ENCODE results near the gene AP2S1. TPM values are rescaled to one million over a fixed set of nuclear protein-coding genes. Genes with fewer than 3 reads are reported as not detected.
"Not testable (repeated sequence)": the region's sequence is repeated elsewhere in the genome, so short reads cannot be mapped to it uniquely, and the experiment has no call there.

AP2S1 gene
- total and polyA plus RNA-seq, 3 experiments from 2014 or later, result 74.3 to 121 (median 121) TPM

- no peak for DNase-seq
- Histone ChIP-seq H3K27ac (ENCODE audit: low read depth, low read length) (no peak overlapping the region), H3K36me3 (ENCODE audit: insufficient read depth, low read length) (no peaks in the 10 kb centered on the region), H3K4me3 (ENCODE audit: low read length) (no peak overlapping the region), H3K4me1 (ENCODE audit: insufficient read depth, low read length) (peaks cover 6% of the 10 kb centered on the region), H3K27me3 (ENCODE audit: insufficient read depth, low read length, poor library complexity, severe bottlenecking) (no peaks in the 10 kb centered on the region), H3K9me3 (ENCODE audit: low read length) (no peaks in the 10 kb centered on the region)
- Mint-ChIP-seq H3K27ac (peak overlapping the region in 1 of 8 donors; percentile 1), H3K4me1 (peaks cover 42 to 75% (median 66%) of the 10 kb centered on the region in 3 donors), H3K9me3 (no peaks in the 10 kb centered on the region), H3K4me3 (no peak overlapping the region), H3K36me3 (peaks cover 0 to 8% (median 0%) of the 10 kb centered on the region in 3 donors), H3K27me3 (no peaks in the 10 kb centered on the region)
- ChIA-PET CTCF (no interaction called here), POLR2A (no interaction called here)
Measured at GRCh38 chr19:46887240-46887782, 36.7 kb upstream of the AP2S1 start.

GRCh38 chr19:46886546-46887239 lies 36.0 kb upstream of the AP2S1 start:
- Histone ChIP-seq H3K27me3 (ENCODE audit: insufficient read depth, low read length, poor library complexity, severe bottlenecking) (no peaks in the 10 kb centered on the region), H3K27ac (ENCODE audit: low read depth, low read length) (no peak overlapping the region), H3K4me3 (ENCODE audit: low read length) (no peak overlapping the region), H3K4me1 (ENCODE audit: insufficient read depth, low read length) (peaks cover 6% of the 10 kb centered on the region), H3K36me3 (ENCODE audit: insufficient read depth, low read length) (no peaks in the 10 kb centered on the region), H3K9me3 (ENCODE audit: low read length) (no peaks in the 10 kb centered on the region)
- Mint-ChIP-seq H3K27ac (peak overlapping the region in 2 of 8 donors; percentile 56 to 57), H3K36me3 (peaks cover 0 to 8% (median 0%) of the 10 kb centered on the region in 3 donors), H3K4me1 (peaks cover 41 to 76% (median 68%) of the 10 kb centered on the region in 3 donors), H3K9me3 (no peaks in the 10 kb centered on the region), H3K4me3 (peak overlapping the region in 1 of 7 donors; percentile 6), H3K27me3 (peaks cover 0 to 2% of the 10 kb centered on the region in 2 donors)
- ChIA-PET POLR2A (no interaction called here), CTCF (interaction anchor here (1.1 kb wide), 1 partner anchor 104 kb away, joined by 3 read pairs; no protein-coding TSS in a partner anchor)
- no peak for DNase-seq

GRCh38 chr19:46885411-46885810 lies 34.8 kb upstream of the AP2S1 start:
- Mint-ChIP-seq H3K9me3 (no peaks in the 10 kb centered on the region), H3K27me3 (peaks cover 0 to 2% of the 10 kb centered on the region in 2 donors), H3K4me1 (peaks cover 36 to 73% (median 65%) of the 10 kb centered on the region in 3 donors), H3K36me3 (peaks cover 0 to 8% (median 0%) of the 10 kb centered on the region in 3 donors), H3K27ac (peak overlapping the region in 2 of 8 donors; percentile 2 to 43), H3K4me3 (no peak overlapping the region)
- Histone ChIP-seq H3K36me3 (ENCODE audit: insufficient read depth, low read length) (no peaks in the 10 kb centered on the region), H3K27ac (ENCODE audit: low read depth, low read length) (no peak overlapping the region), H3K27me3 (ENCODE audit: insufficient read depth, low read length, poor library complexity, severe bottlenecking) (no peaks in the 10 kb centered on the region), H3K4me3 (ENCODE audit: low read length) (no peak overlapping the region), H3K9me3 (ENCODE audit: low read length) (no peaks in the 10 kb centered on the region), H3K4me1 (ENCODE audit: insufficient read depth, low read length) (peaks cover 6% of the 10 kb centered on the region)
- CTCF ChIA-PET, result interaction anchor here (1.1 to 1.8 kb wide), 2 partner anchors 30 to 106 kb away, joined by 3 to 5 read pairs; no protein-coding TSS in a partner anchor
- no peak for DNase-seq
- POLR2A ChIA-PET, result no interaction called here

- H3K9me3 Mint-ChIP-seq; H3K27ac ChIP-seq (ENCODE audit: low read depth, low read length); H3K4me3 Mint-ChIP-seq; H3K4me1 ChIP-seq (ENCODE audit: insufficient read depth, low read length); H3K36me3 ChIP-seq (ENCODE audit: insufficient read depth, low read length); DNase-seq; H3K27me3 Mint-ChIP-seq; POLR2A ChIA-PET; H3K4me3 ChIP-seq (ENCODE audit: low read length); H3K9me3 ChIP-seq (ENCODE audit: low read length); H3K27me3 ChIP-seq (ENCODE audit: insufficient read depth, low read length, poor library complexity, severe bottlenecking): not testable (repeated sequence)
- CTCF ChIA-PET, result interaction anchor here (1.1 kb wide), 1 partner anchor 42 kb away, joined by 3 read pairs; no protein-coding TSS in a partner anchor
- peak overlapping the region in 1 of 8 donors; percentile 75 for H3K27ac Mint-ChIP-seq
- peaks cover 0 to 15% (median 0%) of the 10 kb centered on the region in 3 donors for H3K36me3 Mint-ChIP-seq
- H3K4me1 Mint-ChIP-seq, result peaks cover 31 to 65% (median 52%) of the 10 kb centered on the region in 3 donors
Measured at GRCh38 chr19:46882751-46883150, 32.1 kb upstream of the AP2S1 start.

- Histone ChIP-seq H3K27ac (ENCODE audit: low read depth, low read length) (no peak overlapping the region), H3K36me3 (ENCODE audit: insufficient read depth, low read length) (no peaks in the 10 kb centered on the region), H3K27me3 (ENCODE audit: insufficient read depth, low read length, poor library complexity, severe bottlenecking) (no peaks in the 10 kb centered on the region), H3K4me1 (ENCODE audit: insufficient read depth, low read length) (no peaks in the 10 kb centered on the region), H3K4me3 (ENCODE audit: low read length) (no peak overlapping the region), H3K9me3 (ENCODE audit: low read length) (no peaks in the 10 kb centered on the region)
- POLR2A ChIA-PET, result no interaction called here
- Mint-ChIP-seq H3K4me1 (peaks cover 26 to 60% (median 45%) of the 10 kb centered on the region in 3 donors), H3K27ac (peak overlapping the region in 3 of 8 donors; percentile 4 to 36 (median 11)), H3K4me3 (no peak overlapping the region), H3K9me3 (no peaks in the 10 kb centered on the region), H3K36me3 (peaks cover 0 to 12% (median 0%) of the 10 kb centered on the region in 3 donors), H3K27me3 (peaks cover 0 to 2% of the 10 kb centered on the region in 2 donors)
- CTCF ChIA-PET, result interaction anchor here (1.4 kb wide), 1 partner anchor 131 kb away, joined by 4 read pairs; no protein-coding TSS in a partner anchor
- DNase-seq, result no peak
Measured at GRCh38 chr19:46882034-46882433, 31.4 kb upstream of the AP2S1 start.

- DNase-seq, result no peak
- Histone ChIP-seq H3K4me1 (ENCODE audit: insufficient read depth, low read length) (no peaks in the 10 kb centered on the region), H3K4me3 (ENCODE audit: low read length) (no peak overlapping the region), H3K9me3 (ENCODE audit: low read length) (no peaks in the 10 kb centered on the region), H3K36me3 (ENCODE audit: insufficient read depth, low read length) (no peaks in the 10 kb centered on the region), H3K27ac (ENCODE audit: low read depth, low read length) (no peak overlapping the region), H3K27me3 (ENCODE audit: insufficient read depth, low read length, poor library complexity, severe bottlenecking) (no peaks in the 10 kb centered on the region)
- ChIA-PET CTCF (interaction anchor here (1.4 kb wide), 1 partner anchor 132 kb away, joined by 4 read pairs; no protein-coding TSS in a partner anchor), POLR2A (no interaction called here)
- Mint-ChIP-seq H3K9me3 (no peaks in the 10 kb centered on the region), H3K4me1 (peaks cover 18 to 50% (median 36%) of the 10 kb centered on the region in 3 donors), H3K27me3 (peaks cover 0 to 2% of the 10 kb centered on the region in 2 donors), H3K4me3 (no peak overlapping the region), H3K27ac (peak overlapping the region in 2 of 8 donors; percentile 22 to 52), H3K36me3 (peaks cover 0 to 12% (median 0%) of the 10 kb centered on the region in 3 donors)
Measured at GRCh38 chr19:46881092-46881491, 30.4 kb upstream of the AP2S1 start.

- ChIA-PET CTCF (no interaction called here), POLR2A (no interaction called here)
- Mint-ChIP-seq H3K4me3 (peak overlapping the region in 1 of 7 donors; percentile 48), H3K9me3 (no peaks in the 10 kb centered on the region), H3K27ac (no peak overlapping the region), H3K27me3 (peaks cover 0 to 2% of the 10 kb centered on the region in 2 donors), H3K36me3 (peaks cover 0 to 16% (median 0%) of the 10 kb centered on the region in 3 donors), H3K4me1 (peaks cover 18 to 50% (median 34%) of the 10 kb centered on the region in 3 donors)
- Histone ChIP-seq H3K27ac (ENCODE audit: low read depth, low read length) (no peak overlapping the region), H3K36me3 (ENCODE audit: insufficient read depth, low read length) (no peaks in the 10 kb centered on the region), H3K27me3 (ENCODE audit: insufficient read depth, low read length, poor library complexity, severe bottlenecking) (no peaks in the 10 kb centered on the region), H3K4me1 (ENCODE audit: insufficient read depth, low read length) (no peaks in the 10 kb centered on the region), H3K4me3 (ENCODE audit: low read length) (no peak overlapping the region), H3K9me3 (ENCODE audit: low read length) (no peaks in the 10 kb centered on the region)
- DNase-seq, result no peak
Measured at GRCh38 chr19:46880431-46880830, 29.8 kb upstream of the AP2S1 start.

Measured in CD8-positive, alpha-beta memory T cell (primary cell).